H1 (cell line): ENCODE data around the gene ELOVL2. TPM values are rescaled to one million over a fixed set of nuclear protein-coding genes. Genes with fewer than 3 reads are reported as not detected.

ENCODE experiments used
- CTCF ChIA-PET: fragments of 300-600 bp; sonication (Branson Sonifier 250); formaldehyde crosslinking; loops from one replicate; lab custom pipeline; 2021; ENCODE audit not compliant: partially characterized antibody; lab: Charles Lee
- POLR2A ChIA-PET: fragments of 300-600 bp; sonication (Branson Sonifier 250); formaldehyde crosslinking; loops from one replicate; lab custom pipeline; 2021; ENCODE audit warnings: inconsistent platforms; ENCODE audit not compliant: partially characterized antibody; lab: Charles Lee
- DNase-seq, 2 experiments: peaks; one replicate each; pipeline versions ENCODE4 v3.0.0 to v3.0.0-alpha.2; 2010 to 2022; ENCODE audit warnings: low spot score in 2 of 2, low read depth in 1 of 2, mixed read lengths in 1 of 2
- FAIRE-seq: peaks from 2 replicates; lab custom pipeline; 2011; peaks lifted over from hg19 to GRCh38; lab: Jason Lieb, UNC
- H2AFZ ChIP-seq: 2 replicates; pipeline ENCODE4 v1.8.1; 2012; ENCODE audit warnings: low read length, inconsistent platforms
- H2AK5ac ChIP-seq: 2 replicates; pipeline ENCODE4 v1.6.1; 2013; ENCODE audit warnings: low read depth, low read length
- H2BK120ac ChIP-seq: replicated peaks from 2 replicates; pipeline ENCODE3; 2013; ENCODE audit warnings: low read depth, low read length, inconsistent platforms
- H2BK12ac ChIP-seq: 2 replicates; pipeline ENCODE4 v1.6.1; 2013; ENCODE audit warnings: low read depth, low read length
- H2BK15ac ChIP-seq: 2 replicates; pipeline ENCODE4 v1.6.1; 2013; ENCODE audit warnings: low read length
- H2BK20ac ChIP-seq: 2 replicates; pipeline ENCODE4 v1.6.1; 2013; ENCODE audit warnings: low read length
- H2BK5ac ChIP-seq: 2 replicates; pipeline ENCODE4 v1.6.1; 2013; ENCODE audit warnings: low read depth, low read length
- H3K14ac ChIP-seq: 2 replicates; pipeline ENCODE4 v1.6.1; 2013; ENCODE audit warnings: inconsistent platforms; ENCODE audit not compliant: insufficient read length
- H3K18ac ChIP-seq: 2 replicates; pipeline ENCODE4 v1.6.1; 2013; ENCODE audit warnings: low read length; ENCODE audit errors: extremely low read depth
- H3K23ac ChIP-seq: 2 replicates; pipeline ENCODE4 v1.6.1; 2013; ENCODE audit warnings: inconsistent platforms; ENCODE audit not compliant: insufficient read length
- H3K23me2 ChIP-seq: 2 replicates; pipeline ENCODE4 v1.6.1; 2013; ENCODE audit warnings: low read depth, low read length
- H3K27ac ChIP-seq: 2 replicates; pipeline ENCODE4 v1.6.1; 2011; ENCODE audit warnings: low read depth, low read length, inconsistent platforms
- H3K27me3 ChIP-seq, 4 experiments: replicated peaks in 1 of 4; 1 replicate in 1 of 4; 2 replicates in 3 of 4; pipeline versions ENCODE4 v1.6.1 to v1.8.1; 2011 to 2013; ENCODE audit warnings: low read length in 3 of 4, mild to moderate bottlenecking in 3 of 4, inconsistent platforms in 2 of 4, mixed read lengths in 2 of 4, moderate library complexity in 1 of 4; ENCODE audit not compliant: control insufficient read depth in 3 of 4, insufficient read depth in 3 of 4; ENCODE audit errors: extremely low read depth in 1 of 4
- H3K36me3 ChIP-seq, 4 experiments: 2 replicates each; pipeline versions ENCODE4 v1.6.1 to v1.8.1; 2011 to 2013; ENCODE audit warnings: mild to moderate bottlenecking in 4 of 4, low read length in 3 of 4, moderate library complexity in 2 of 4, control low read depth in 1 of 4, inconsistent platforms in 1 of 4; ENCODE audit not compliant: insufficient read depth in 4 of 4, control insufficient read depth in 2 of 4
- H3K4ac ChIP-seq: replicated peaks from 2 replicates; pipeline ENCODE3; 2013; ENCODE audit warnings: low read length, low read depth, mixed read lengths, inconsistent platforms; ENCODE audit not compliant: insufficient read length
- H3K4me1 ChIP-seq, 4 experiments: replicated peaks in 1 of 4; 1 replicate in 1 of 4; 2 replicates in 3 of 4; pipeline versions ENCODE4 v1.6.1 to v1.8.1; 2011 to 2013; ENCODE audit warnings: low read length in 3 of 4, inconsistent platforms in 2 of 4, mixed read lengths in 1 of 4; ENCODE audit not compliant: insufficient read depth in 4 of 4, control insufficient read depth in 3 of 4
- H3K4me2 ChIP-seq, 2 experiments: 2 replicates each; pipeline versions ENCODE4 v1.6.1 to v1.8.1; 2011 to 2013; ENCODE audit warnings: low read depth in 2 of 2, low read length in 2 of 2, control low read depth in 1 of 2, inconsistent platforms in 1 of 2, mild to moderate bottlenecking in 1 of 2; ENCODE audit not compliant: insufficient read depth in 1 of 2
- H3K4me3 ChIP-seq, 4 experiments: fragments of 200-600, 300-600 bp in 1 of 4; sonication (generic), shearing (Covaris generic), sonication (Bioruptor Twin) in 1 of 4; 2 replicates each; pipeline versions ENCODE4 v1.5.1 to v1.8.1; 2011 to 2016; ENCODE audit warnings: low read length in 4 of 4, low read depth in 3 of 4, control low read depth in 2 of 4, inconsistent platforms in 2 of 4, mild to moderate bottlenecking in 2 of 4, mixed read lengths in 1 of 4, moderate library complexity in 1 of 4; ENCODE audit not compliant: insufficient read depth in 2 of 4; ENCODE audit errors: extremely low read depth in 1 of 4
- H3K56ac ChIP-seq: replicated peaks from 2 replicates; pipeline ENCODE3; 2013; ENCODE audit warnings: low read depth, mild to moderate bottlenecking, mixed read lengths, low read length, inconsistent platforms; ENCODE audit not compliant: insufficient read length
- H3K79me1 ChIP-seq: 2 replicates; pipeline ENCODE4 v1.6.1; 2013; ENCODE audit warnings: low read depth, low read length, control low read depth
- H3K79me2 ChIP-seq, 2 experiments: 2 replicates each; pipeline versions ENCODE4 v1.6.1 to v1.8.1; 2012 to 2013; ENCODE audit warnings: low read length in 2 of 2, mild to moderate bottlenecking in 2 of 2, inconsistent platforms in 1 of 2; ENCODE audit not compliant: insufficient read depth in 2 of 2, control insufficient read depth in 1 of 2
- H3K9ac ChIP-seq, 4 experiments: replicated peaks in 1 of 4; 1 replicate in 1 of 4; 2 replicates in 3 of 4; pipeline versions ENCODE4 v1.6.1 to v1.8.1; 2011 to 2013; ENCODE audit warnings: low read depth in 3 of 4, low read length in 3 of 4, control low read depth in 2 of 4, mild to moderate bottlenecking in 2 of 4, moderate library complexity in 2 of 4, inconsistent platforms in 1 of 4; ENCODE audit errors: extremely low read depth in 1 of 4
- H3K9me3 ChIP-seq, 2 experiments: 2 replicates each; pipeline versions ENCODE4 v1.6.1 to v1.8.1; 2012 to 2013; ENCODE audit warnings: mild to moderate bottlenecking in 2 of 2, moderate library complexity in 2 of 2, control low read depth in 1 of 2, inconsistent platforms in 1 of 2, low read depth in 1 of 2, low read length in 1 of 2, mixed read lengths in 1 of 2; ENCODE audit not compliant: insufficient read depth in 2 of 2
- H4K20me1 ChIP-seq, 2 experiments: replicated peaks in 1 of 2; 2 replicates each; pipeline versions ENCODE3 to v1.8.1; 2011 to 2013; ENCODE audit warnings: inconsistent platforms in 2 of 2, low read length in 2 of 2, mild to moderate bottlenecking in 1 of 2; ENCODE audit not compliant: insufficient read depth in 2 of 2, control insufficient read depth in 1 of 2
- H4K5ac ChIP-seq: 2 replicates; pipeline ENCODE4 v1.6.1; 2013; ENCODE audit warnings: low read length, low read depth, mixed read lengths, inconsistent platforms; ENCODE audit not compliant: insufficient read length
- H4K8ac ChIP-seq: 2 replicates; pipeline ENCODE4 v1.8.0; 2013; ENCODE audit warnings: mild to moderate bottlenecking, moderate library complexity, low read length, inconsistent platforms; ENCODE audit not compliant: insufficient read depth; ENCODE audit errors: extremely low read depth
- H4K91ac ChIP-seq: replicated peaks from 2 replicates; pipeline ENCODE3; 2013; ENCODE audit warnings: low read length, mixed read lengths, inconsistent platforms; ENCODE audit not compliant: insufficient read length
- CREB1 ChIP-seq: IDR thresholded peaks from 2 replicates; pipeline ENCODE4 v1.6.1; 2012; ENCODE audit warnings: inconsistent platforms
- GABPA ChIP-seq: IDR thresholded peaks from 2 replicates; pipeline ENCODE4 v1.6.1; 2011; ENCODE audit warnings: mild to moderate bottlenecking, low read length, moderate library complexity, borderline replicate concordance; ENCODE audit not compliant: insufficient read depth
- JUN ChIP-seq: IDR thresholded peaks from 2 replicates; pipeline ENCODE4 v1.6.1; 2011; ENCODE audit warnings: low read depth, mild to moderate bottlenecking, improper control_type of control experiment, low read length
- RFX5 ChIP-seq: IDR thresholded peaks from 2 replicates; pipeline ENCODE4 v1.6.1; 2011; ENCODE audit warnings: low read depth, low read length, improper control_type of control experiment, borderline replicate concordance
- SAP30 ChIP-seq: fragments of 300-600 bp; sonication (generic); IDR thresholded peaks from 2 replicates; pipeline ENCODE4 v1.7.1; 2012; ENCODE audit warnings: low read length, moderate library complexity, mild to moderate bottlenecking, inconsistent platforms; ENCODE audit not compliant: insufficient read depth, insufficient replicate concordance
- TEAD4 ChIP-seq: IDR thresholded peaks from 2 replicates; pipeline ENCODE4 v1.6.1; 2012; ENCODE audit warnings: low read depth, low read length, inconsistent platforms, mixed read lengths
- WGBS, 2 experiments: shearing (Covaris generic) in 1 of 2; methylation state at CpG; one replicate each; pipeline versions ENCODE4 v1.1.6 to v1.1.7; 2013 to 2015; ENCODE audit warnings: low lambda C conversion rate in 2 of 2, mixed read lengths in 2 of 2, inconsistent platforms in 1 of 2, low coverage in 1 of 2, missing lambda C conversion rate in 1 of 2; ENCODE audit not compliant: insufficient replicate concordance in 2 of 2, insufficient coverage in 1 of 2, insufficient read length in 1 of 2; ENCODE audit errors: extremely low coverage in 1 of 2, missing lambda C conversion rate in 1 of 2; 5-methylcytosine and 5-hydroxymethylcytosine counted together
- polyA plus RNA-seq, 7 experiments: library from polyadenylated mRNA; depleted of rRNA in 3 of 7; stranded (reverse) in 5 of 7; unstranded in 2 of 7; fragments of >200 nt in 5 of 7; fragments of 200-250 nt in 2 of 7; gene quantifications; 1 replicate in 5 of 7; 2 replicates in 1 of 7; 4 replicates in 1 of 7; pipeline versions ENCODE4 v1.2.1 to v1.2.3, GENCODE V29; 2011 to 2013; ENCODE audit warnings: missing spikeins in 2 of 7, mixed read lengths in 2 of 7
- total RNA-seq: library from RNA; stranded (reverse); fragmentation: NEBNext Ultra II Directional; extraction: Animal tissue kit (Norgen Biotek cat#: 25700); gene quantifications from 2 replicates; pipeline ENCODE4 v1.2.1, GENCODE V29; 2021

Gene ELOVL2
- total and polyA plus RNA-seq, 2 of the 8 experiments (the other 6 are each of a cell fraction or from before 2014, with no cell fraction given) = 0.42 to 0.89 TPM

- H2BK12ac ChIP-seq = no peak overlapping the region
- H2BK5ac ChIP-seq = no peak overlapping the region
- no peak overlapping the region for H3K56ac ChIP-seq
- TF ChIP-seq GABPA = no peak
- no peak for TF ChIP-seq JUN
- TF ChIP-seq SAP30 = no peak
- TF ChIP-seq RFX5 = no peak
- no peak for TF ChIP-seq TEAD4
- TF ChIP-seq CREB1 = no peak
- H3K23ac ChIP-seq = no peak overlapping the region
- no peak overlapping the region for H2BK20ac ChIP-seq
- H3K36me3 ChIP-seq = no peaks in the 10 kb centered on the region
- H3K9ac ChIP-seq = no peak overlapping the region
- H2BK120ac ChIP-seq = no peak overlapping the region
- no peaks in the 10 kb centered on the region for H3K23me2 ChIP-seq
- no peak overlapping the region for H2AFZ ChIP-seq
- no peaks in the 10 kb centered on the region for H3K79me1 ChIP-seq
- no peaks in the 10 kb centered on the region for H4K20me1 ChIP-seq
- H3K27ac ChIP-seq = no peak overlapping the region
- H3K27me3 ChIP-seq = no peaks in the 10 kb centered on the region
- FAIRE-seq (no peak), DNase-seq (no peak)
- ChIA-PET POLR2A (no interaction called here), CTCF (interaction anchor here (0.8 to 1.2 kb wide), 2 partner anchors 13 to 80 kb away, joined by 3 read pairs; no protein-coding TSS in a partner anchor)
- no peak overlapping the region for H3K4ac ChIP-seq
- no peak overlapping the region for H4K8ac ChIP-seq
- H2BK15ac ChIP-seq = no peak overlapping the region
- no peak overlapping the region for H4K91ac ChIP-seq
- H4K5ac ChIP-seq = no peak overlapping the region
- no peak overlapping the region for H3K14ac ChIP-seq
- WGBS, 2 experiments = 81% methylated on average over 4 of the region's 4 CpGs; no CpG with 5 or more reads in 1 of the 2 experiments
- H3K79me2 ChIP-seq = no peaks in the 10 kb centered on the region
- H3K18ac ChIP-seq = no peak overlapping the region
- no peak overlapping the region for H3K4me2 ChIP-seq
- H2AK5ac ChIP-seq = no peak overlapping the region
- H3K9me3 ChIP-seq = no peaks in the 10 kb centered on the region
- H3K4me3 ChIP-seq = no peak overlapping the region
- peaks cover 0 to 6% (median 2%) of the 10 kb centered on the region in 4 experiments; a peak in 2 of 7 replicates for H3K4me1 ChIP-seq
Observed at GRCh38 chr6:11030904-11031303, 13.2 kb downstream of the ELOVL2 start.
